ENCODE data around the gene DLG5. TPM values are rescaled to one million over a fixed set of nuclear protein-coding genes. Genes with fewer than 3 reads are reported as not detected.

DLG5 gene
- total RNA-seq, 2 experiments from 2014 or later = 2.8 to 2.9 TPM

DNA sequence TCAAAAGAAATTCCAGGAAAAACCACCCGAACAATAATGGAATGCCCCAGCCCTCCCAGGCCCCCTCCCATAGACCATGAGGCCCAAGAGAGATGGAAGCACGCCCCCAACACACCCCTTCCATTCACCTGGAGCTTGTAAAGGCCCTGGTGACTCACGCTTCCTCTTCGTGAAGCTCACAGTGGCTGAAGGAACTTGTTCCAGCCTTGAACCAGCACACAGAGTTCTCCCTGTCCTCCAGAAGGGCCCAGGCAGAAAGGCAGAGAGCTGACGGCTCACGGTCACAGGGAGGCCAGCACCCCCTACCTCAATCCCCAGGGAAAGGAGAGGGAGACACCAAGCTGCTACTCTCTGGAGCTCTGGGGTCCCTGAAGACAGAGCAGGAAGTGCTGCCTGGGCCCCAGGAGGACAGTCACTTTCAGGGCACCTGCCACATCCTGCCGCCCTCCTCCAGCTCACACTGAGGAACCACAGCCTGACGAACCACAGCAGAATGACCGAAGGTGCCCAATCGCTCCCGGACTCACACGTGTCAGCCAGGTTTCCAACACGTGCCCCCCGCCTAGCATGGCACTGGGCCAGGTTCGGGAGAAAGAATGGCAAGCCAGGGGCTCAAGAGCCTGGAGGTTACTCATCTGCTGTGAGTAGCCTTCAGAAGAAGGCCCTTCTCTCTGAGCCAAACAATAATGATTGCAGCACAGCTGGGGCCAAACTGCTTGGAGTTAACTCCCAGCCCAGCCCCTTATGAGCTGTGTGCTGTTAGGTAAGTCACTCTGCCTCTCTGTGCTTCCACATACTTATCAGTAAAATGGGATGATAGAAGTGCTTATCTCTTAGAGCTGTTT, 52.8 kb downstream of the DLG5 start:
- ChIA-PET POLR2A (interaction anchor here (1.0 kb wide), 1 partner anchor 36 kb away, joined by 3 read pairs; no protein-coding TSS in a partner anchor), CTCF (interaction anchor here (0.8 to 1.5 kb wide), 4 partner anchors 17 to 38 kb away, joined by 3 to 5 read pairs (median 4); no protein-coding TSS in a partner anchor)
- peak overlapping the region; percentile 50 for H3K27ac Mint-ChIP-seq
- peaks cover 23% of the 10 kb centered on the region for H3K4me1 Mint-ChIP-seq
- no peaks in the 10 kb centered on the region for H3K9me3 Mint-ChIP-seq
- no peak overlapping the region for H3K4me3 Mint-ChIP-seq
- no peaks in the 10 kb centered on the region for H3K36me3 Mint-ChIP-seq (ENCODE audit: low read depth)
- no peaks in the 10 kb centered on the region for H3K27me3 Mint-ChIP-seq
- peak; percentile 34 for DNase-seq

DNA sequence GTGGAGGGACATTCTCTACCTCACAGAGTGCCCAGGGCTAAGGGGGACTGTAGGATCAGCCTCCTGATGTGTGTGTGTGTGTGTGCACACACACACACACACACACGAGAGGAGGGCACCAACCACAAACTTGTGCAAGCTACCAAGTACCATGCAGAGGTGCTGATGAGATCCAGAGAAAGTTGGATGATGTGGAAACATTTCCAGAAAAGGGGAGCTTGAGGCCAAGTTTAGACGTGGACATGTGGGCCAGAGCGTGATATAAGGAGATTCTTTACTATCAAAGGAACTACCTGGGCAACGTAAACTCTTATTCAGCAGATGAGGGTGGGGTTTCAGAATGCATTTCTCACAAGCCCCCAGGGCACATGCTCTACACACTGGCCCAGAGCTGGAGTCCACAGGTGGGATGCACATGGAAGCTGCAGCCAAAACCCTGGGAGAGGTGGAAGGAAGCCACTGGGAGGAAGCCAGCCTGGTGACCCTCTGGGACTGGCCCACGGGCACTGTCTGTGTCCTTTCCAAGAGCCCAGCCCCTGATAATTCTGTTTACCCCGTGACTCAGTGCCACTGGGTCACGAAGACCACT, 53.5 kb downstream of the DLG5 start:
- H3K9me3 Mint-ChIP-seq = no peaks in the 10 kb centered on the region
- no peaks in the 10 kb centered on the region for H3K27me3 Mint-ChIP-seq
- no peak for DNase-seq
- H3K4me3 Mint-ChIP-seq = no peak overlapping the region
- ChIA-PET POLR2A (interaction anchor here (1.0 kb wide), 1 partner anchor 36 kb away, joined by 3 read pairs; no protein-coding TSS in a partner anchor), CTCF (interaction anchor here (0.8 to 1.5 kb wide), 4 partner anchors 17 to 39 kb away, joined by 3 to 5 read pairs (median 4); no protein-coding TSS in a partner anchor)
- H3K4me1 Mint-ChIP-seq = peaks cover 21% of the 10 kb centered on the region
- no peaks in the 10 kb centered on the region for H3K36me3 Mint-ChIP-seq (ENCODE audit: low read depth)
- H3K27ac Mint-ChIP-seq = no peak overlapping the region

DNA sequence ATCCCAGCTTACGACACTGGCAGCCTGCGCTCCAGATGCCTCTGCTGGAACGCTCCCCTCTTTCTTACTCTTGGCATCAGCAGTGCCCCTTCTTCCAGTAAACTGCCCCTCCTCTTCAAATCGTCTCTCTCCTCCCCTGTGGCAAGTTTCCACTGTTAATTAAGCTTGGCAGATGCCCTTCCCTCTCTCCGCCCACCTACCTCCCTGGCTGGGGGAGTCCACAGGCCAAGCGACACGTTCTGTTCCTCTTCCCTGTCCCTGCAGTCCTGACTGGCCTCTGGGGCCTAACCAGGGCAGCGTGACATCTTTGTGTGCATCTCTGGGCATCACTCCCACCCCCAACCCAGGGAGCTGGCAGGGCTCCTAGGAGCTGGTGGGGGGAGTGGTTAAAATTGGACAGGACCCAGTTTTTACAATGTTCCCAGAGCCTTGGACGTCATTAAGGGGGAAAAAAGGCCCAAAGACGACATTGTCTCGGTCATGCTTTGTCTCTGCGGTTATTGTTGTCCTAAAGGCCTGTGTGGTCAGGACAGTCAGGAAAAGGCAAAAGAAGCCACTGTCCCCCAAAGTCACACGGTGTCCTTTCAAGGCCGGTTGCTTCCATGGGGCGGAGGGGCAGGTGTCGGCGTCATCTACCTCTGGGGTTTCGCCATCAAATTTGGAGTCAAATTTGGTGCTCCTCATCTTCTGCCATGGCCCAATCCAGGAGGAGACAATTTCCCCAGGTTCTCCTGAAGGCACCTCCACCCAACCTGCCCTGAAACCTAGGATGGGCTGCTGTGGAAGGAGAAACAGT, 54.2 kb downstream of the DLG5 start:
- POLR2A ChIA-PET = no interaction called here
- no peaks in the 10 kb centered on the region for H3K27me3 Mint-ChIP-seq
- no peaks in the 10 kb centered on the region for H3K36me3 Mint-ChIP-seq (ENCODE audit: low read depth)
- H3K27ac Mint-ChIP-seq = no peak overlapping the region
- no peak overlapping the region for H3K4me3 Mint-ChIP-seq
- no peaks in the 10 kb centered on the region for H3K9me3 Mint-ChIP-seq
- DNase-seq = no peak
- CTCF ChIA-PET = interaction anchor here (1.5 kb wide), 1 partner anchor 40 kb away, joined by 5 read pairs; no protein-coding TSS in a partner anchor
- peaks cover 19% of the 10 kb centered on the region for H3K4me1 Mint-ChIP-seq

DNA sequence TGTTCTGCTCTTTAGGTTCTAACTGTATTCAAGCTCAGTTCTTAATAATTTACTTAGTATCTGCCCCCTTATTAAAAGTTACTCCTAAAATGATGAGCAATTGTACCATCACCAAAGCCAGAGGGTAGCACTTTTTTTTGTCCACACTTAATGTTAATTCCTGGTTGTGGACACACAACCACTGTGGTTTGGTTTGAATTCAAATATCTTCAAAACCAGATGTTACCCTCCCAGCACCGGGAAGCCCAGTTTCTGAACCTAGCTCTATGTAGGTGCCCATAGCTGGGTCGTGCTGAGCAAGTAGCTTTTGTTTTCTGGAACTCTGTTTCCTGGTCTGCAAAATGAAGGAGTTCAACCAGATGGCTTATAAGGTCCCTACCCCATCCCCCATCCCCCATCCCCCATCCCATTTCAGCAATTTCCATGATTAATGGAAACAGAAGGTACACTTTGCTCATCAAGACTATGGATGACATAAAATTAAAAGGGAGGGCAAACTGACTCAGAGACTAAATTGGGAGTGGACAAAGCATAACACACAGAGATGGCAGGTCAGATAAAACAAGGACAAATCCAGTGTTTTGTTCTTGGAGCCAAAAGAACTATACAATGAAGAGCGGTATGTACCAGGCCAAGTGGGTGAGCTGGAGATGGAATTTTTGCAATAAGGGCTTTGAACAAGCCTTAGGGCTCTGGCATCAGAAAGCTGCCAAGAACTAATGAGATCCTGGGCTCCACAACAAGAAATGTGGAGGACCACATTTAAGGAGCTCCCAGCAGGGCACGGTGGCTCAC, 56.7 kb downstream of the DLG5 start:
- CTCF ChIA-PET = interaction anchor here (0.7 to 1.5 kb wide), 3 partner anchors 11 to 20 kb away, joined by 3 to 4 read pairs (median 4); no protein-coding TSS in a partner anchor
- no peak overlapping the region for H3K4me3 Mint-ChIP-seq
- H3K27ac Mint-ChIP-seq = no peak overlapping the region

DNA sequence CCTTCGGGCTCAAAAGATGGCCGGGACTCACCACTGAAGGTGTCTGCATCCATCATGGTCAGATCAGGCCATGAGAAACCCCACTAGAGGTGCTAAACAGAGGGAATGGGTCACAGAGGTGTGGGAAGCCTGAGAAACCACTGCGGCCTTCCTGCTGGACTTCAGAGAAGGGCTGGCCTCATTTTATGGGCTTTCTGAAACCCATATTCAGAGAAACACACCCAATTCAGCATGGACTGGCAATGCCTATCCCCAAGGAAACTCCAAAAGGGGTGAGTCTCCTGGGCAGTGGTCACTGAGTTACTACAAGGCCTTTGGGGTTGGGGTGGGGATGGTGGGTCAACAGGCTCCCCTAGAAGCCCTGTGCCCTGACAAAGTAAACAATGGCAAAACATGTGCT, 58.0 kb downstream of the DLG5 start:
- no peaks in the 10 kb centered on the region for H3K9me3 Mint-ChIP-seq
- H3K4me1 Mint-ChIP-seq = peaks cover 11% of the 10 kb centered on the region
- POLR2A ChIA-PET = no interaction called here
- H3K27ac Mint-ChIP-seq = no peak overlapping the region
- CTCF ChIA-PET = no interaction called here
- H3K4me3 Mint-ChIP-seq = no peak overlapping the region
- no peaks in the 10 kb centered on the region for H3K27me3 Mint-ChIP-seq
- no peaks in the 10 kb centered on the region for H3K36me3 Mint-ChIP-seq (ENCODE audit: low read depth)
- no peak for DNase-seq

More for the DNA sequence above, 56.7 kb downstream of the DLG5 start:
- POLR2A ChIA-PET = no interaction called here
- Mint-ChIP-seq H3K9me3 (no peaks in the 10 kb centered on the region), H3K27me3 (no peaks in the 10 kb centered on the region), H3K36me3 (ENCODE audit: low read depth) (no peaks in the 10 kb centered on the region), H3K4me1 (peaks cover 24% of the 10 kb centered on the region)
- no peak for DNase-seq

DNA sequence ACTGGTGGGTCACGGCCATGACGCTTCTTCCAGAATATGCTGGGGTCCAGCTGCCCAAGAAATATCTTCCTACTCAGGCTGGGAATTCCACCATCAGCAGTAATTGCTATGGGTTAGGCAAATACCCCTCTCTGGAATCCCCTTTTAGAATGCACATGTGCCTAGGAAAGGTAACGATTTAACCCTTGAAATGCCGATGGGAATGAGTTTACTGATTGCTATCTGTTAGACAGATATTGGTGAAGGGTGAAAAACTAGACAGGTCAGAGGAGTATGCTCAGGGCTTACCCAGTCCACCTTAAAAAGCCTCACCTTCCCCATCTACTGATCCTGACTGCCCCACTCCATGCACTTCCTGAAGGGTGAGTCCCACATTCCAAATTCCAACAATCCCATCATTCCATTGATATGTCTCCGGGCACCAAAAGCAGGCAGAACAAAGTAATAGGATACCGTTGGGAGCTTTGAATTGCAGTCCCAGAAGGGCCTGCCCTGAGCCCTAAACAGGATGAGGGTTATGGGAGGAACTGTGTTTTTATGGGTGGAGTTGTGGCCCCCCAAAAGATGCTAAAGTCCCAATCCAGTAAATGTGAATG, 59.3 kb downstream of the DLG5 start:
- H3K9me3 Mint-ChIP-seq = no peaks in the 10 kb centered on the region
- H3K4me3 Mint-ChIP-seq = no peak overlapping the region
- H3K36me3 Mint-ChIP-seq (ENCODE audit: low read depth) = no peaks in the 10 kb centered on the region
- H3K27ac Mint-ChIP-seq = no peak overlapping the region
- peaks cover 5% of the 10 kb centered on the region for H3K4me1 Mint-ChIP-seq
- ChIA-PET POLR2A (no interaction called here), CTCF (no interaction called here)
- no peaks in the 10 kb centered on the region for H3K27me3 Mint-ChIP-seq
- DNase-seq = no peak

DNA sequence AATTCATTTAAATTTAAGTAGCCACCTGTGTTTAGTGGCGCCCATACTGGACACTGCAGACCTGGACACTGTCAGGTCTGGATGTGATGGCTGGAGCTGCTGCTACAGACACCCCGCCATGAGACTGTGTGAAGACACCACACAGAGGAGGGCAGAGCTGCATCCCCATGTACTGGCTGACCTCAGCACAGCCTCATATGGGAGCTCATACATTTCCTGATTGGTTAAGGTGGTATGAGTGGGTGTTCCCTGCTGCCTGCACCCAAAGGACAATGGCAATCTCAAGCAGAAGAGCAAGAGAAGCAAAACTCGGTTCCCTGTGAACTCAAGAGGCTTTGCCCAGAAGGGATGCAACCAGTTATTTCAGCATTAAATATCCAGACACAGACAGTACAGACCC, 60.0 kb downstream of the DLG5 start:
- no peak for DNase-seq
- no peaks in the 10 kb centered on the region for H3K36me3 Mint-ChIP-seq (ENCODE audit: low read depth)
- H3K27ac Mint-ChIP-seq = no peak overlapping the region
- ChIA-PET POLR2A (no interaction called here), CTCF (no interaction called here)
- peaks cover 5% of the 10 kb centered on the region for H3K4me1 Mint-ChIP-seq
- H3K9me3 Mint-ChIP-seq = no peaks in the 10 kb centered on the region
- H3K4me3 Mint-ChIP-seq = no peak overlapping the region
- no peaks in the 10 kb centered on the region for H3K27me3 Mint-ChIP-seq

DNA sequence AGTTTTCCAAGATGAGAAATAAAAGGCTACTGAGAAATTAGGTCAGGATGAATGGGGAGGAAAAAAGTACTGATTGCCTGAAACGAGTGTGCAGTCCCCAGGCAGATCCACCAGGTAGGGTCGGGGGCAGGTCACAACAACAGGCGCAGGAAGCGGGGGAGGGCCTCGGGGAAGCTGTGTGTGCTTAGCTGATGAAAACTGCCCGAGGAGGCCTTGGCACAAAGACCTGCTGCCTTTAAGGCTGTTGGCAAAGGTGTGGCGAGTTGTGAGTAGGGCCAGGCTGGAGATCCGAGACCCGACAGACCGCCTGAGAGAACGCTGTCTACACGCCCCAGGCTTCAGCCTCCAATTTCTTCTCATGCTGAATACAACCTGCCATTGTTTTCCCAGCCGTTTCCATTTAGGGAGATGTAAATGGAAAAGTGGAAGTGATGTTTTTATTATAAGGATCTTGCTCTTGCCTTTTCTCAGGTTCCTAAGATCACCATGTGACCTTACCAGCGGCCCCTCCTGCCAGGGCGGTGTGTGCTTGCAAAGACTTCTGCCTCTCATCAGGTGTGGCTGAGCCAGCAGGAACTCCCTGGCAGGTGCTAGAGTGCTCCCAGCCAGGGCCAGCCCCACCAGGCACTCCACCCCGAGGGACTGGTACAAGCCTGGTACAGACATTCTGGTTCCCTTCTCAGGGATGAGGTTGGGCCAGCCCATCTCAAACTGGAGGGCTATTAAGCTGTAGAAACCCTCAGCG, 60.8 kb downstream of the DLG5 start:
- H3K27me3 Mint-ChIP-seq = no peaks in the 10 kb centered on the region

DNA sequence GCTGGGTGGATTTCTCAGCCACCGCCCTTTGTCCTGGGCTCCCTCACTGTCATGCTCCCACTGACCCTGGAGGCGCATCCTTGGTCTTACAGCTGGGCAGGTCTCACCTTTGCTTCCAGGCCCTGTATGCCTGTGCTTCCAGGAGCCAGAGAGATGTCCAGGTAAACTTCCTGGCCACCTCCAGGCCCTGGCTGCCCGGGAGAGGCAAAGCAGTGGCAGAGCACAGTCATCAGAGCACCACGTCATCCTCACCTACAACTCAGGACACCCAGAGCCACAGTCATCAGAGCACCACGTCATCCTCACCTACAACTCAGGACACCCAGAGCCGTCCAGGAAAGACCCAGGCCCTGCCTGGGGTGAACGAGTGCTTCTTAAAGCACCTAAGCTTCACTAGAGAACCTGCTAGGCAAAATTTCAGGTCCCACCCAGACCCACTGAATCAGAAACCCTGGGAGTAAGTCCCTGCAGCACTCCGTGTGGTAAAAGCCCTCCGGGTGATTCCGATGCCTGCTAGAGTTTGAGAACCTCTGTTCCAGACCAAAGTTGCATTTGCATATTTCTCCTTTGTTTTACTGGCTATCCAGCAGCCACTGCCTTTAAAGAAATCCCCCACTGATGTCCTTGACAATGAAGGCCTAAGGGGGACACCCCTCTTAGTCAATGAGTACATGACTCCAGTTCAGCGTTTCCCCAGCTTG, 62.3 kb downstream of the DLG5 start:
- no peak for DNase-seq
- ChIA-PET POLR2A (no interaction called here), CTCF (no interaction called here)
- Mint-ChIP-seq H3K27me3 (no peaks in the 10 kb centered on the region), H3K27ac (no peak overlapping the region), H3K4me1 (peaks cover 5% of the 10 kb centered on the region), H3K9me3 (no peaks in the 10 kb centered on the region), H3K4me3 (no peak overlapping the region), H3K36me3 (ENCODE audit: low read depth) (no peaks in the 10 kb centered on the region)

More for the DNA sequence above, 60.8 kb downstream of the DLG5 start:
- Mint-ChIP-seq H3K4me3 (no peak overlapping the region), H3K27ac (no peak overlapping the region), H3K4me1 (peaks cover 5% of the 10 kb centered on the region), H3K36me3 (ENCODE audit: low read depth) (no peaks in the 10 kb centered on the region), H3K9me3 (no peaks in the 10 kb centered on the region)
- POLR2A ChIA-PET = no interaction called here
- DNase-seq = no peak
- CTCF ChIA-PET = no interaction called here

DNA sequence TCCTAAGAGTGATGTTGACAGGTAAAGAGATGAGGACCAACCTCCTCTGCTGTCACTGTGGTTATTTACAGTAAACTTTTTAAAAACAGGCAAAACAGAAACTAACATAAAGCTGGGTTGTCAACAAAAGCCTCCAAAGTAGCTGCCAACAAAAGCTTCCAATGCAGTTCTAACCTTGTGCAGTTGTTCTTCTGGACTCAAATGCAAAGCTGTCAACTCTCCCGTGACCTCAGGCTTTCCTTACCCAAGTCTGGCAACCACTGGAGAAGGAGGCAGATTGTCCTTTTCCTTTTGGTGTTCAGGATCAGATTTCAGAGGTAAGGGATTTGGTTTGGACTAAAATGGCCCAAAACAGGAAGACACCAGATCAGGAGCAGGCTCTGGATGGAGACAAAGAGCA, 63.1 kb downstream of the DLG5 start:
- H3K9me3 Mint-ChIP-seq = no peaks in the 10 kb centered on the region
- DNase-seq = no peak
- no peak overlapping the region for H3K4me3 Mint-ChIP-seq
- ChIA-PET CTCF (interaction anchor here (1.6 kb wide), 1 partner anchor 19 kb away, joined by 3 read pairs; no protein-coding TSS in a partner anchor), POLR2A (no interaction called here)
- no peaks in the 10 kb centered on the region for H3K36me3 Mint-ChIP-seq (ENCODE audit: low read depth)
- no peak overlapping the region for H3K27ac Mint-ChIP-seq
- peaks cover 5% of the 10 kb centered on the region for H3K4me1 Mint-ChIP-seq
- no peaks in the 10 kb centered on the region for H3K27me3 Mint-ChIP-seq

DNA sequence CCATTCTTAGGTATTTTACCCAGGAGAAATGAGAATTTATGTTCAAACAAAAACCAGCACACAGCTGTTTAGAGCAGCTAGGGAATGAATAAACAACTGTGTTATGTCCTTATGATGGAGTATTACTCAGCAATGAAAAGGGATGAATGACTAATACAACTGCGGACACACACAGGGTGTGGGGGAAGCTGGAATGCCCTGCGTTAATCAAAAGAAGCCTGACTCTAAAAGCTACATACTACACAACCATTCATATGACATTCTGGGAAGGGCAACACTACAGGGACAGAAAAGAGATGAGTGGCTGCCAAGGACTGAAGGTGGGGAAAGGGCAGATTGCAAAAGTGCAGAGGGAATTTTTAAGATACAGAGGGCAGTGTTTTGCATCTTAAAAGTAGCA, 64.0 kb downstream of the DLG5 start:
- no peak for DNase-seq
- Mint-ChIP-seq H3K9me3 (no peaks in the 10 kb centered on the region), H3K4me3 (no peak overlapping the region), H3K27me3 (no peaks in the 10 kb centered on the region), H3K4me1 (peaks cover 5% of the 10 kb centered on the region), H3K36me3 (ENCODE audit: low read depth) (no peaks in the 10 kb centered on the region), H3K27ac (no peak overlapping the region)
- POLR2A ChIA-PET = no interaction called here
- CTCF ChIA-PET = interaction anchor here (1.6 kb wide), 1 partner anchor 18 kb away, joined by 3 read pairs; no protein-coding TSS in a partner anchor

Measured in activated CD4-positive, alpha-beta T cell treated with anti-CD3 and anti-CD28 coated beads, Interleukin-2, amount 10 ng/mL, durations not matched to agents 7 days and 5 days (primary cell).